GM20431 (cell line): ENCODE data around the gene HMCN2.

ENCODE experiments used
- in situ Hi-C: fragments of 300-500 bp; cut with MseI, MboI; formaldehyde crosslinking; loops from one replicate; pipeline ENCODE4 v1.15.0; 2020; ENCODE audit warnings: low sequenced_read_pairs; ENCODE audit not compliant: unreplicated experiment

The HMCN2 gene

DNA sequence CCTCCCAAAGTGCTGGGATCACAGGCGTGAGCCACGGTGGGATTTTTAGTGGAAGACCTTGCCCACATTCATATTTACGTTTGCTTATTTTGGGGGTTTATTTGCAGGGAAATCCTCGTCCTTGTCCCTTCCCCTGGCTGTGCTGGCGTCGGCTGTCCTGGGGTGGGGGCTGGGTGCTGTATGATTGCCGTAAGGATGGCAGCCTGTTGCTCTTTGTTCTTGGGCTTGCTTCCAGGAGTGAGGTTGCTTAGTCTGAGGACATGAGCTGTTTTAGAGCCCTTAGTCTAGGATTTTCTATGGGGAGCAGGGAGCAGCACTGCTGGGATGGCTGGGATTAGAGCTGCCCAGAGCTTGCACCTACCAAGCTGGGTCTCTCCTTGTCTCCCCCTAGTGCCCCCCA is 93.4 kb downstream of the HMCN2 start:
- in situ Hi-C loops: no loop called here

DNA sequence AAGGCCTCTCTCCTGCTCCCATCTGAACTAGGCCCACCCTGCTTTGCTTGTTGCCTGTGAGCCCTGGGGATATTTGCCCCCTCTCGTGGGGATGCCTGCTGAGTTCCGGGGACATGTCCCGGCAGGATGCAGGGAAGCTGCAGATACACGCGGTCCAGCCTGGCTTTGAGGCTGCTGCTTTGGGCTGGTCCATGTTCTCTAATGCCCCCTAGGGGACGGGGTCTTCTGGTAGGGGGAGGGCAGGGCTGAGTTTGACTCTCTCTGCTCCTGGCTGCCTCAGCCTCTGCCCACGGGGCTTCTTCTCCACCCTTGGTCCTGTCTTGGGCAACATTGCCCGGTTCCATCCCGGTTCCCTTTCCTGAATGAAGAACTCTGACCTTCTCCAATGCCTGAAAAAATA is 94.3 kb downstream of the HMCN2 start:
- in situ Hi-C loops: no loop called here

DNA sequence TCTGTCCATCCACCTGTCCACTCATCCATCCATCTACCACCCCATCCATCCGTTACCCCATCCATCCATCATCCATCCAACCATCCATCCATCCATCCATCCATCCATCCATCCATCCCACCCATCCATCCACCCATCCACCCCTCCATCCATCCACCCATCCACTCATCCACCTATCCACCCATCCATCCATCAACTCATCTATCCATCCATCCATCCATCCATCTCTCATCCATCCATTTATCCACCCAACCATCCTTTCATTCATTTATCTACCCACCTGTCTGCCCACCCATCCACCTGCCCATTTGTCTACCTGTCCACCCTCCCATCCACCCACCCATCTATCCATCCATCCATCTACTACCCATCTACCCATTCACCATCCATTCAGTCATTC is 95.1 kb downstream of the HMCN2 start:
- in situ Hi-C loops: no loop called here

DNA sequence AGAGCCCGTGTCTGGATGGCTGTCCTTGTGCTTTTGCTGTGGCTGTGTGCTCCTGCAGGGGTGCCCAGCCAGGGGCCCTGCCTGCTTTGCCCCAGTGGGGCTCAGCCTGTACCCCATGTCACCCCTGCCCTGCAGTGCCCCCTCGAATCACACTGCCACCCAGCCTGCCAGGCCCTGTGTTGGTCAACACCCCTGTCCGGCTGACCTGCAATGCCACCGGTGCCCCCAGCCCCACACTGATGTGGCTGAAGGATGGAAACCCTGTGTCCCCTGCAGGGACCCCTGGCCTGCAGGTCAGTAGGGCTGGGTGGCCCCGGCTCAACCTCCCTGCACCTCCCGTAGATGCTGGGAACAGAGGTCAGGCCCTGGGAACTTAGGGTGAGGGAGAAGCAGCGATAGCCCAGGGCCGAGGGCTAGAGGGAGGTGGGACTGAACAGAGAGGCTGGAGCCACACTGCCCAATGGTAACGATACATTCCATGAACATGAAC is 96.4 kb downstream of the HMCN2 start:
- in situ Hi-C loops: no loop called here

DNA sequence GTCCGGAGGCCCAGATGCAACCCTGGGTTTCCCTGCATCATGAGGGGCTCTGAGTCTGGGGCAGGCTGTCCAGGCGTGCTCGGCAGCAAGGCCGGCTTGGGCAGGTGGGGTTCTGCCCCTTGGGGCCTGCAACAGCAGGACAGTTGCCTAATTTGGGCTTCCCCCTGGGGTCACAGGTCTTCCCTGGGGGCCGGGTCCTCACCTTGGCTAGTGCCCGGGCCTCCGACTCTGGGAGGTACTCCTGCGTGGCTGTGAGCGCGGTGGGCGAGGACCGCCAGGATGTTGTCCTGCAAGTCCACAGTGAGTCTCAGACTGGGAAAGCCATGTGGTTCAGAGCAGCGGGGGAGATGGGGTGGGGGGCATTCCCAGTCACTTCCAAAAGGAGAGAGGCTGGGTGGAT is 97.1 kb downstream of the HMCN2 start:
- in situ Hi-C loops: no loop called here

DNA sequence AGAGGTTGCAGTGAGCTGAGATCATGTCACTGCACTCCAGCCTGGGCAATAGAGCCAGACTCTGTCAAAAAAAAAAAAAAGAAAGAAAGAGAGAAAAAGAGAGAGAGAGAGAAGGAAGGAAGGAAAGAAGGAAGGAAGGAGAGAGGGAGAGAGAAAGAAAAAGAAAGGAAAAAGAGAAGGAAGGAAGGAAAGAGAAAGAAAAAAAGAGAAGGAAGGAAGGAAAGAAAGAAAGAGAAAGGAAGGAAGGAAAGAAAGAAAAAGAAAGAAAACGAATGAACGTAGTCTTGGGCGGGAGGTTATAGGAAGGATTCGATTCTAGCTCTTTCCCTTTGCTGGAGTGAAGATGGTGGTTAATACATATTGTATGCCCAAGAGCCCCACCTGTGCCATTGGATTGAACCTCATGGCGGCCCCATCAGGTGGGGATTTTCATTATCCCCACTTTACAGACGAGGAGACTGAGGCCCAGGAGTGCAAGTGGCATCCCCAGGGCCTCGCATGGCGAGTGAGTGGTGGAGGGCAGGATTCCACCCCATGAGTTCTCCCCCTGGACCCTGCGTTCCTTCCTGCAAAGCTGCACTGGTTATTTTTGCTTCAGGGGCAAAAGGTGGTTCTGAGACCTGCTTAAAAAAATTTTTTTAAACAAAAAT is 98.3 kb downstream of the HMCN2 start:
- in situ Hi-C loops: no loop called here

DNA sequence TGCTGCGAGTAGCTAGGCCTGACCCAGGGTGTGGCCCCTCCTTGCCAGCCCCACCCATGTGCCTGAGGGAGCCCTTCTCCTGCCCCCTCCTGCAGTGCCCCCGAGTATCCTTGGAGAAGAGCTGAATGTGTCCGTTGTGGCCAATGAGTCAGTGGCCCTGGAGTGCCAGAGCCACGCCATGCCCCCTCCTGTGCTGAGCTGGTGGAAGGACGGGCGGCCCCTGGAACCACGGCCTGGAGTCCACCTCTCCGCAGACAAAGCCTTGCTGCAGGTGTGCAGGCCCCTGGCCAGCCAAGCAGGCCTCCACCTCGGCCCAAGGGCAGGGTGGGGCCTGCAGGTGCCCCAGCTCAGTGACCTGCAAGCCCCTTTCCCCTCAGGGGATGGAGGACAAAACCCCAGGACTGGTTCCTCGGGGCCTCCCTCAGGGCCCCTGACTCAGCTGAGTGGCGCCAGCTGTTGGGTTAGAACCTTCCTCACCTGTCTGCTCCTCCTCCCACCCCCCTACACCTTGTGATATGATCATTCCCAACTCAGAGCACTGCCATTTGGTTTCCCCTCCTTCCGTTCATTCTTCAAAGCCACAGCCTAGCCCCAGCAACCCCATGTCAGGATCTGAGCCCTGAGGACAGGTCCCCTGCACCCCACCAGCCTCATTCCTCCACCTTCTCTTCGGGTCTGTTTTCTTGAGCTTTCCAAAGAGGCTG is 99.2 kb downstream of the HMCN2 start:
- in situ Hi-C loops: no loop called here

DNA sequence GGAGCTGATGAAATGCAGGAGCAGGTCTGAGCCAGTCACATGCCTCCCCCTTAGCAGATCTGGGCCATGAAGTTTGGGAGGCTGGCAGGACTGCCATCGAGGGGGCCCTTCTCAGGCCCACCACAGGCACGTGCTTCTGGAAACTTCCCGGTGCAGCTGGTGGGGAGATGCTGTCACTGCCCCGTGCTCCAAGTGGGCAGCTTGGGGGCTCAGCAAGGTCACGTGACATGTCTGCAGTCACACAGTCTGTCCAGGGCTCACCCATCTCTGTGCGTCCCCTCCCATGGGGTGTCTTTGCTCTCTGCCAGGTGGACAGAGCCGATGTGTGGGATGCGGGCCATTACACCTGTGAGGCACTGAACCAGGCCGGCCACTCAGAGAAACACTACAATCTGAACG is 99.8 kb downstream of the HMCN2 start:
- in situ Hi-C loops: no loop called here

DNA sequence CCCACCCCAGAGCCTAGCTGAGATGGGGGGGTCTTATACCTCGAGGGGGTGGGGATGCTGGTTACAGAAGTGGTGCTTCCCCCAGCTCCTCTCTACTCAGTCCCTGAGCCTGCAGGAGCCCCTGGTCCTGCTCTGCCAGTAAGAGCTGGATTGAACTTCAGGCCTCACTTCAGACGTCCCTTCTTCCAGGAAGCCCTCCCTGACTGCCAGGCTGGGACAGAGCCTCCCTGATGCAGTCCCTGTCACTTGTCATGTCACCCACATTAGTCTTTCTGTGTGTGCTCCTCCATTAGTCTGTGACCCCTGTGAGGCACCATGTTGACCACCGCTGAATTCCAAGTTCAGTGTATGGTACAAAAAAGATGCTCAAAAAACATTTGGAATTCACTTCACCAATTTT is 100.5 kb downstream of the HMCN2 start:
- in situ Hi-C loops: no loop called here

DNA sequence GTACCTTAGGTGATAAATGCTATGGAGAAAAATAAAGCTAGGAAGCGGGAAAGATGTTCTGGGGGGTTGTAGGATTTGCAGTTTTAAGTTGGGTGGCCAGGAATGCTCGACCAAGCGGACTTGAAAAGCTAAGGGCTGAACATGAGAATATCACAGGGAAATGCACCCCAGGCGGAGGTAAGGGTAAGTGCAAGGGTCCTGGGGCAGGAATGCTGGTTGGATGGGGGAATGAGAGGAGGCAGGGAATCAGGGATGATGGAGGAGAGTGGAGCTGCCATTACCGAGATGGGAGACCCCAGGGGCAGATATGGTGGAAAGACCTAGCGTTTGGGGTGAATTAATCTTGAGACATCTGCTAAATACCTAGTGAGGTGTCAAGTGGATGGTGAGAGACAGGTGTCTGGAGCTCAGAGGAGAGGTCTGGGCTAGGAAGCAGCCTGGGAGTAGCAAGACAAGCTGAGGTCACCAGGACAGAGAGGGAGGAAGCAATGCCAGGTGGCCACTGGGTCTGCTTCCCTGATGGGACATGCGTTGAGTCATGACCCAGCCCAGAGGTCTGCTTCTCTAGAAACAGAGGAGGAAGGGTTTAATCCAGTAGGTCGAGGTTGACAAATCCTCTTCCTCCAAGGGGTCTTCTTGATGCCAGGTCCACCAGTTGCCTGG is 101.5 kb downstream of the HMCN2 start:
- in situ Hi-C loops: no loop called here

DNA sequence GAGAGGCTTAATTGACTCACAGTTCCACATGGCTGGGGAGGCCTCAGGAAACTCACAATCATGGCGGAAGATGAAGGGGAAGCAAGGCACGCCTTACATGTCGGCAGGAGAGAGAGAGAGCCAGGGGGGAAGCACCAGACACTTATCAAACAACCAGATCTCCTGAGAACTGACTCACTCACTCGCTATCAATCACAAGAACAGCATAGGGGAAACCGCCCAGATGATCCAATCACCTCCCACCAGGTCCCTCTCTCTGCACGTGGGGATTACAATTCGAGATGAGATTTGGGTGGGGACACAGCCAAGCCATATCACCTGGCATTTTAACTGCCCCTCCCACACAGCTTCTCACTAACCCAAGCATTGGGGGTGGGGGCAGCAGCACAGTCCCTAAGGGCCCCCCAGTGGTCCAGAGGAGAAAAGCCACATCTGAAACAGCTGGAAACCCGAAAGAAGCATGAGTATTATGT is 103.1 kb downstream of the HMCN2 start:
- in situ Hi-C loops: no loop called here

DNA sequence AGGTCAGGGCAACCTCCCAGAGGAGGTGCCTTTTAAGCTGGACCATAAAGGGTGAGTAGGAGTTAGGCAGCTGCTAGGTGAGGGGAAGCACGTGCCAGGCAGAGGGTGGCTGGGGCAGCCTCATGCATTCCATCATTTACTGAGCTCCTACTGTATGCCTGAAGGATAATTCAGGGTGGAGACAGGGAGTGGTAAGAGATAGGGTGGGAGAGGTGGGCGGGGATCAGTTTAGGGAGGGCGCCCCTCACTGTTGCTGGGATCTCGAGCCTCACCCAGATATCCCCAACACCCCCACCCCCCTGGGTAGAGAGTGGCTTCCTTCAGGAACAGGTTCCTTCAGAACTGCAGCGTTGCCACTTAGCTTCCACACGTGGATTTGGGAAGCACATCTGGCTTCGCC is 104.7 kb downstream of the HMCN2 start:
- in situ Hi-C loops: no loop called here

DNA sequence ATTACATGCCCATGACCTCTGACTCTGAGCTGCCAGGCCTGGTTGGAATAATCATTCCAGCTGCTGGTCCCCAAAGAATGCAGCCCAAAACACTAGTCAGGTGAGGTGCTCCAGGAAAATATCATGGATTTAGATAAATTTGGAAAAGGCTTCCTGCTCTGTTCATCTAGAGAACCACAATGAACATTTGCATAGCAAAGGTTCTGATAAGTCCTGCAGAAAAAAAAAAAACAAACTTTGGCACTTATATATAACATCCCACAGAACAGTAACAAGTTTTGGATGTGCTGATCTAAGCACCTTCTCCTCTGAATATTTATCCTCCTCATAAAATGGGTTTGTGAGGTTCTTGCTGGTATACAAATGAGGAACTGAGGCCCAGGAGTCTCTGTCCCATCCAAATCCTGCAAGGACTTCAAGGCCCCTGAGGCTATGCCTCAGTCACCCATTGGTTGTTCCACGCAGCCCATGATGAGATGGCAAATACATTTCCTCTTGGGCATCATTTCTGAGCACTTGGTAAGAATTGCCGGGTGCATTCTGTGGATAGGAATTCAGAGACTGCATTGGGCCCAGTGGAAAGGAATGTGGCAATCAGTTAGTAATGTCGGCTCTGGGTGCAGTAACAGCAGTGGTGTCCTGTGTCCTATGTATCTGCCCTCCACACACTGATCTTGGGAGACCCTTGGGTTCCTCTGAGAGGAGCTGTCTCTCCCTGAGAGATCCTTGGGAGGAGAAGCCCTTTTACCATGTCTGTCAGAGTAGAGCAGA is 105.8 kb downstream of the HMCN2 start:
- in situ Hi-C loops: no loop called here

DNA sequence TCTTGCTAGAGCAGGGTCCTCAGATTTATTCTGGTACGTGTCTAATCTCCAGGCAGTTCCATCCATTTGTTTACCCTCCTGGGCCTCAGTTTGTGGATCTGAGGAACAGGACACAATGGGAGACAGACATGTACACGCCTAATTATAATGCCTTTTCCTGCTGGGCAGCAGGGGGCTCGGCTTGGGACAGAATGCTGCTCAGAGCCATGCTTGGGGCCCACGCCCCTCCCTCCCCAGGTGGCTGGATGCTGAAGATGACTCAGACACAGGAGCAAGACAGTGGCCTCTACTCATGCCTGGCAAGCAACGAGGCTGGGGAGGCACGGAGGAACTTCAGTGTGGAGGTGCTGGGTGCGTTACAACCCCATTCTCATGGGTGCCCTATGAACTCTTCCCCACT is 106.5 kb downstream of the HMCN2 start:
- in situ Hi-C loops: no loop called here

DNA sequence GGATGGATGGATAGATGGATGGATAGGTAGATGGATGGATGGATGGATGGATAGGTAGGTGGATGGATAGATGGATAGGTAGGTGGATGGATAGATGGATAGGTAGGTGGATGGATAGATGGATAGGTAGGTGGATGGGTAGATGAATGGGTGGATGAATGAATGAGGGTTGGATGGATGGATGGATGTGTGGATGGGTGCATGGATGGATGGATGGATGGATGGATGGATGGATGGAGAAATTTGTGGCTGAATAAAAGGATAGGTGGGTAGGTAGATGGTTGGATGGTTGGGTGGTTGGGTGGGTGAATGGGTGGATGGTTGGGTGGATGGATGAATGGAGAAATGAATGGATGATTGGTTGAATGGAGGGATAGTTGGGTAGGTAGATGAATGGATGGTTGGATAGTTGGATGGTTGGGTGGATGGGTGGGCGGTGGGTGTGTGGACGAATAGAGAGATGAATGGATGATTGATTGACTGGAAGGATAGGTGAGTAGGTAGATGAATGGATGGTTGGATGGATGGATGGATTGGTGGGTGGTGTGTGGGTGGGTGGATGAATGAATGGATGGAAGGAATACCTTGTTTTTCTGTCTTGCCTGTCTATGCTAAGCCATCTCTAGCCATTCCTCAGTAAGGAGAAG is 108.2 kb downstream of the HMCN2 start:
- in situ Hi-C loops: no loop called here

DNA sequence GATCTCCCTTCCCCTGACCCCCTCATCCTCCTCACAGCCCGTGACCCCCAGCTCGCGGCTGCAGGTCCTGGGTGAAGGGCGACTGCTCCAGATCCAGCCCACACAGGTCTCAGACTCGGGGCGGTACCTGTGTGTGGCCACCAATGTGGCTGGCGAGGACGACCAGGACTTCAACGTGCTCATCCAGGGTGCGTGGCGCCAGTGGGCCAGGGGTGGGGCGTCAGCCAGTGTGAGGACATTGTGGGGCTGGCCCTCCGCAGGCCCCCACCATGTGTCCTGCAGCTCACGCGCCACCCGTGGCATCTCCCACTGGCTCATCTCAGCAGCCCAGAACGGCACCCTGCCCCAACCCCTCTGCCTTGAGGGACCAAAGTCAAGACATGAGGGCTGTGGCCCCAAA is 112.1 kb downstream of the HMCN2 start:
- in situ Hi-C loops: no loop called here

DNA sequence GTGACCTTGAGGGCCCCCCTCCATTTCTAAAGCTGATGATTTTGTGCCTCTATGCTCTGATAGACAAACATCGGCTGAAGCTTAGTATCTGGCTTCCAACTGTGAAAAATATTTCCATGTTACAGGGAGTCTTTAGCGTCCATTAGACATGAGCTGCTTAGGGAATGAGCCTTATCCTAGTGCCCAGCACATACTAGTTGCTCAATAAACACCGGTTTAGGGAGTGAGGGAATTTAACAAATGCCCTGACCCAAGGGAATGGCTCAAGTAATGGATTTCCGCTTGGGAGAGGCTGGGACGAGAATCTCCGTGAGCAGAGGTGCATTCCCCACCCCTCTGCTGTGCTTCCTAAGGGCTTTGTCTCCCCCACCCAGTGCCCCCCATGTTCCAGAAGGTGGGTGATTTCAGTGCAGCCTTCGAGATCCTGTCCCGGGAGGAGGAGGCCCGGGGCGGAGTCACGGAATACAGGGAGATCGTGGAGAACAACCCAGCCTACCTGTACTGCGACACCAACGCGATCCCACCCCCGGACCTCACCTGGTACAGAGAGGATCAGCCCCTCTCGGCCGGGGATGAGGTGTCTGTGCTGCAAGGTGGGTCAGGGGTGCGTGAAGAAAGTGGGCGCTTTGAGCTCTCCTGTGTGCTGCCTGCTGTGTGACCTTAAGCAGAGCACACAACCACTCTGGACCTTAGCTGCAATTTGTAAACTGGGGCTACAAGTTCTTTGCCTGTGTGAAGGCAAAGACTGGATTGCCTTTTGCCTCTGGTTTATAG is 113.5 kb downstream of the HMCN2 start:
- in situ Hi-C loops: no loop called here

DNA sequence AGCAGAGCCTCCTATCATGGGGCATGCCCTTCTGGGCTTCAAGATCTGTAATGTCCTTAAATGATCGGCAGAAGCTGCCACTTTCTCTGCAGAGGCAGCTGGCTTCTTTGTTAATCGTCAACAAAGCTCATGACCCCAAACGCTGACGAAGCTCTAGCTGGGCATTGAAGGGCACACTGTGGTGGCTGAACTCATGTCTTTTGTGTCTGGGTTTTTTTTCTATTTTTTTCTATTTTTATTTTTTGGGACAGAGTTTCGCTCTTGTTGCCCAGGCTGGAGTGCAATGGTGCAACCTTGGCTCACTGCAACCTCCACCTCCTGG is 114.0 kb downstream of the HMCN2 start:
- in situ Hi-C loops: no loop called here

DNA sequence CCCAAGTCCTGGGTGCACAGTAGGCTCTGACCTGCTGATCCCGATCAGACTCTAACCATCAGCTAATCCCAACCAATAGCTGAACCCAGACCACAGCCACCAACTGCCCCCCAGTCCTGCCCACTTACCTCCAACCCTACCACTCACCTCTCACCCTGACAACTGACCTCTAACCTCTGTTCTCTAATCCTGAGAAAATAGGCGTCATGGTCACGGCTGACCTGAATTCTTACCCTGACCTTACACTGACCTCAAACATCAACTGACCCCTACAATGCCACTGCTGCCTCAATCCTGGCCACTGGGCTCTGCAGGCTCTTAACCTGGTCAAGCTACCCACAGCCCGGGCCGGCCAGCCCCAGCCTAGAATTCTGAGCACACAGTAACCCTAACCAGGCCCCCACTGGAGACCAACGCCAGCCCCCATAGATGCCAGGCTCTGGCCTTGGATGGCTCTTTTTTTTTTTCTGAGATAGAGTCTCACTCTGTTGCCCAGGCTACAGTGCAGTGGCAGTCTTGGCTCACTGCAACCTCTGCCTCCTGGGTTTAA is 115.4 kb downstream of the HMCN2 start:
- in situ Hi-C loops: no loop called here
